HCT116 (cell line): ENCODE measurements around the gene HMGXB3. TPM values are rescaled to one million over a fixed set of nuclear protein-coding genes. Genes with fewer than 3 reads are reported as not detected.

ENCODE experiments used
- ATAC-seq: fragments of 200-7000 bp; cut with Tn5 transposase; 2 replicates; pipeline ENCODE4 v1.9.1; 2020; ENCODE audit warnings: mild to moderate bottlenecking, moderate library complexity
- BruUV-seq: library from RNA; stranded (reverse); fragments of 400-500 nt; replicated peaks from 2 replicates; lab custom pipeline; 2021; lab: Mats Ljungman, UMichigan
- CTCF ChIA-PET: fragments of 300-600 bp; sonication (Branson Sonifier 250); formaldehyde crosslinking; loops from one replicate; lab custom pipeline; 2021; ENCODE audit warnings: antibody characterized with exemption; lab: Charles Lee
- POLR2A ChIA-PET: fragments of 300-600, 350-600 bp; sonication (Branson Sonifier 250); formaldehyde crosslinking; loops from one replicate; lab custom pipeline; 2021; ENCODE audit warnings: antibody characterized with exemption; lab: Charles Lee
- RAD21 ChIA-PET, 2 experiments: fragments of 300-600 bp; sonication (Branson Sonifier 250); formaldehyde crosslinking; loops; one replicate each; lab custom pipeline; 2023; ENCODE audit warnings: low total read pairs in 2 of 2; ENCODE audit not compliant: uncharacterized antibody in 2 of 2, unreplicated experiment in 2 of 2, low non-redundant PET in 1 of 2; lab: Charles Lee
- DNase-seq: peaks from one replicate; pipeline ENCODE4 v3.0.0-alpha.2; 2010; ENCODE audit warnings: low read depth, low spot score
- H2AFZ ChIP-seq: fragments of 200-600 bp; shearing (Covaris generic), sonication (generic); 2 replicates; pipeline ENCODE4 v1.6.1; 2017; ENCODE audit warnings: low read depth, mixed run types, mixed read lengths, antibody characterized with exemption, low read length; ENCODE audit not compliant: poor library complexity, severe bottlenecking
- H3K27ac ChIP-seq: 2 replicates; pipeline ENCODE4 v1.5.1; 2012; ENCODE audit warnings: low read depth, low read length
- H3K27me3 ChIP-seq: fragments of 200-600 bp; sonication (generic); 2 replicates; pipeline ENCODE4 v1.6.1; 2016; ENCODE audit warnings: mixed run types, low read length, mixed read lengths; ENCODE audit not compliant: insufficient read depth
- H3K36me3 ChIP-seq, 2 experiments: fragments of 200-500 bp in 1 of 2; fragments of 200-600 bp in 1 of 2; sonication (Bioruptor generic) in 1 of 2; sonication (generic) in 1 of 2; 2 replicates each; pipeline versions ENCODE4 v1.5.1 to v1.6.1; 2014 to 2016; ENCODE audit warnings: low read length in 2 of 2, inconsistent platforms in 1 of 2, mixed read lengths in 1 of 2, mixed run types in 1 of 2; ENCODE audit not compliant: insufficient read depth in 2 of 2, control insufficient read depth in 1 of 2
- H3K4me1 ChIP-seq, 2 experiments: fragments of 200-600 bp in 1 of 2; sonication (generic) in 1 of 2; 2 replicates each; pipeline versions ENCODE4 v1.5.1 to v1.6.1; 2012 to 2017; ENCODE audit warnings: low read length in 2 of 2, inconsistent platforms in 1 of 2, mild to moderate bottlenecking in 1 of 2, mixed read lengths in 1 of 2, mixed run types in 1 of 2, moderate library complexity in 1 of 2; ENCODE audit not compliant: insufficient read depth in 2 of 2, control insufficient read depth in 1 of 2
- H3K4me2 ChIP-seq: fragments of 200-600 bp; sonication (generic); 2 replicates; pipeline ENCODE4 v1.6.1; 2017; ENCODE audit warnings: mixed run types, low read length, mixed read lengths
- H3K4me3 ChIP-seq, 2 experiments: fragments of 200-600 bp in 1 of 2; sonication (generic) in 1 of 2; replicated peaks in 1 of 2; 2 replicates each; pipeline ENCODE4 v1.5.1; 2011 to 2016; ENCODE audit warnings: low read length in 2 of 2, control low read depth in 1 of 2, low read depth in 1 of 2, mild to moderate bottlenecking in 1 of 2, mixed read lengths in 1 of 2, mixed run types in 1 of 2
- H3K79me2 ChIP-seq: fragments of 200-600 bp; sonication (generic); 2 replicates; pipeline ENCODE4 v1.6.1; 2017; ENCODE audit warnings: mild to moderate bottlenecking, mixed run types, low read length, moderate library complexity, mixed read lengths; ENCODE audit not compliant: insufficient read depth
- H3K9ac ChIP-seq: fragments of 200-600 bp; sonication (generic); 2 replicates; pipeline ENCODE4 v1.6.1; 2016; ENCODE audit warnings: low read length, mixed read lengths
- H3K9me2 ChIP-seq: fragments of 200-600 bp; sonication (generic), shearing (Covaris generic); 2 replicates; pipeline ENCODE4 v1.6.1; 2017; ENCODE audit warnings: mixed run types, mild to moderate bottlenecking, moderate library complexity; ENCODE audit not compliant: insufficient read depth
- H3K9me3 ChIP-seq, 2 experiments: fragments of 200-500 bp in 1 of 2; fragments of 200-600 bp in 1 of 2; sonication (Bioruptor generic) in 1 of 2; sonication (generic) in 1 of 2; 2 replicates each; pipeline ENCODE4 v1.6.1; 2014 to 2017; ENCODE audit warnings: low read length in 2 of 2, mixed read lengths in 2 of 2, inconsistent platforms in 1 of 2, low read depth in 1 of 2, mild to moderate bottlenecking in 1 of 2, mixed run types in 1 of 2, moderate library complexity in 1 of 2; ENCODE audit not compliant: control insufficient read depth in 1 of 2, insufficient read depth in 1 of 2
- H4K20me1 ChIP-seq: fragments of 200-600 bp; sonication (generic), shearing (Covaris generic); 2 replicates; pipeline ENCODE4 v1.6.1; 2017; ENCODE audit warnings: mixed run types, mild to moderate bottlenecking, moderate library complexity; ENCODE audit not compliant: insufficient read depth
- ATF3 ChIP-seq: IDR thresholded peaks from 2 replicates; pipeline ENCODE4 v1.6.1; 2012
- CBX3 ChIP-seq: IDR thresholded peaks from 2 replicates; pipeline ENCODE4 v1.6.1; 2012; ENCODE audit warnings: low read depth
- CEBPB ChIP-seq: IDR thresholded peaks from 2 replicates; pipeline ENCODE4 v1.6.1; 2012; ENCODE audit warnings: low read depth
- CTCF ChIP-seq, 3 experiments: fragments of 200-600 bp in 1 of 3; sonication (generic) in 1 of 3; IDR thresholded peaks in 2 of 3; conservative IDR thresholded peaks in 1 of 3; 2 replicates each; pipeline ENCODE4 v1.5.1; 2012 to 2017; ENCODE audit warnings: low read depth in 2 of 3, low read length in 2 of 3, antibody characterized with exemption in 1 of 3, borderline replicate concordance in 1 of 3, control low read depth in 1 of 3, mild to moderate bottlenecking in 1 of 3, mixed read lengths in 1 of 3, mixed run types in 1 of 3, moderate library complexity in 1 of 3; ENCODE audit not compliant: insufficient read depth in 1 of 3
- EGR1 ChIP-seq: IDR thresholded peaks from 2 replicates; pipeline ENCODE4 v1.6.1; 2012; ENCODE audit warnings: low read depth
- ELF1 ChIP-seq: IDR thresholded peaks from 2 replicates; pipeline ENCODE4 v1.6.1; 2012; ENCODE audit warnings: low read depth, borderline replicate concordance
- EZH2 ChIP-seq: fragments of 200-600 bp; sonication (generic); IDR thresholded peaks from 2 replicates; pipeline ENCODE4 v1.6.1; 2017; ENCODE audit warnings: antibody characterized with exemption, mixed run types
- EZH2phosphoT487 ChIP-seq: fragments of 200-600 bp; IDR thresholded peaks from 2 replicates; pipeline ENCODE4 v1.6.1; 2018; ENCODE audit warnings: antibody characterized with exemption, borderline replicate concordance
- FOSL1 ChIP-seq: IDR thresholded peaks from 2 replicates; pipeline ENCODE4 v1.6.1; 2012; ENCODE audit warnings: low read depth
- JUND ChIP-seq: IDR thresholded peaks from 2 replicates; pipeline ENCODE4 v1.6.1; 2012
- POLR2A ChIP-seq: IDR thresholded peaks from 2 replicates; pipeline ENCODE4 v1.7.0; 2011; ENCODE audit warnings: borderline replicate concordance; ENCODE audit not compliant: insufficient read depth, insufficient read length; ENCODE audit errors: extremely low read depth
- POLR2AphosphoS5 ChIP-seq: IDR thresholded peaks from 2 replicates; pipeline ENCODE4 v1.6.1; 2011; ENCODE audit warnings: mild to moderate bottlenecking, low read depth, low read length, moderate library complexity
- RAD21 ChIP-seq: IDR thresholded peaks from 2 replicates; pipeline ENCODE4 v1.6.1; 2012; ENCODE audit warnings: low read depth, mild to moderate bottlenecking
- REST ChIP-seq: IDR thresholded peaks from 2 replicates; pipeline ENCODE4 v1.6.1; 2012; ENCODE audit warnings: low read depth
- SP1 ChIP-seq: IDR thresholded peaks from 2 replicates; pipeline ENCODE4 v1.6.1; 2012; ENCODE audit warnings: low read depth
- SRF ChIP-seq: IDR thresholded peaks from 2 replicates; pipeline ENCODE4 v1.6.1; 2012; ENCODE audit warnings: low read depth
- TCF7L2 ChIP-seq: IDR thresholded peaks from 2 replicates; pipeline ENCODE4 v1.7.0; 2011; ENCODE audit warnings: borderline replicate concordance, inconsistent platforms; ENCODE audit not compliant: insufficient read depth, insufficient read length; ENCODE audit errors: extremely low read depth
- YY1 ChIP-seq: IDR thresholded peaks from 2 replicates; pipeline ENCODE4 v1.6.1; 2011; ENCODE audit warnings: low read length, low read depth, moderate library complexity, mild to moderate bottlenecking; ENCODE audit not compliant: insufficient replicate concordance; ENCODE audit errors: extremely low read depth
- ZFX ChIP-seq: fragments of 450-650 bp; IDR thresholded peaks from 2 replicates; pipeline ENCODE4 v1.6.1; 2017
- ZNF274 ChIP-seq: fragments of 200-500 bp; sonication (Bioruptor generic); IDR thresholded peaks from 2 replicates; pipeline ENCODE4 v1.6.1; 2014; ENCODE audit warnings: mild to moderate bottlenecking, low read depth, low read length, inconsistent platforms
- intact Hi-C: fragments of 100-400 bp; cut with micrococcal nuclease; formaldehyde crosslinking; loops from 2 replicates; pipeline ENCODE4 v1.10.0; 2022
- total RNA-seq: library from RNA; stranded (reverse); gene quantifications from one replicate; pipeline ENCODE4 v1.2.1, GENCODE V29; 2021; ENCODE audit not compliant: unreplicated experiment

The HMGXB3 gene
- total RNA-seq, 1 experiment from 2014 or later: 41.8 TPM

DNA sequence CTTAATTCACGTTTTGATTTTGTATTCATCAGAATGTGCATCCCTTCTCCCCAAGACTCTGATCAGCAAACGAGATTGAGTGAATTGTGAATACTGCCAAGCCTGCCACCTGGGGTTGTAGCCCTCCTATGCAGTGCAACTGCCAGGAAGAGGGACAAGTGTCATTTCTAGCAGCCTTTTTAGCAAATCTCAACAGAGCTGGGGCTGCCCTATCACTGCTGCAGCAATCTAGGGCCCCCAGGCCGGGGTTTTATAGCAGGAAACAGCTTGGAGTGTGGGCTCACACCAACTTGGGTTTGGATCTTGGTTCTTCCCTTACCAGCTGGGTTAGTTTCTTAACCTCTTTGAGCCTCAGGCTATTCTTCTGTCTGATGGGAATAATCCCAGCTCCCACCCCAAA lies 81.8 kb downstream of the HMGXB3 start:
- no peak for TF ChIP-seq JUND
- TF ChIP-seq SRF: no peak
- TF ChIP-seq CBX3: no peak
- TF ChIP-seq EGR1: no peak
- TF ChIP-seq REST: no peak
- no peak for TF ChIP-seq SP1
- TF ChIP-seq EZH2: no peak
- no peak for TF ChIP-seq CEBPB
- TF ChIP-seq ZNF274: no peak
- TF ChIP-seq RAD21: no peak
- no peak for TF ChIP-seq CTCF (IDR thresholded peaks at IDR 0.05 in 2 of 3, conservative IDR thresholded peaks at IDR 0.05 in 1 of 3; ENCODE audit: borderline replicate concordance in 1 of 3, insufficient read depth in 1 of 3, low read depth in 2 of 3, low read length in 2 of 3)
- TF ChIP-seq POLR2A: no peak
- no peak for TF ChIP-seq YY1
- no peak for TF ChIP-seq ELF1
- no peak for TF ChIP-seq TCF7L2
- no peak for TF ChIP-seq ATF3
- TF ChIP-seq EZH2phosphoT487: no peak
- TF ChIP-seq FOSL1: no peak
- TF ChIP-seq ZFX: no peak
- TF ChIP-seq POLR2AphosphoS5: no peak
- Histone ChIP-seq H3K9me2 (no peaks in the 10 kb centered on the region), H3K4me3 (no peak overlapping the region), H3K9me3 (no peaks in the 10 kb centered on the region), H3K4me2 (no peak overlapping the region), H4K20me1 (no peaks in the 10 kb centered on the region), H3K9ac (no peak overlapping the region), H3K27me3 (peaks cover 16% of the 10 kb centered on the region), H3K79me2 (no peaks in the 10 kb centered on the region), H3K27ac (no peak overlapping the region), H2AFZ (no peak overlapping the region), H3K4me1 (no peaks in the 10 kb centered on the region), H3K36me3 (no peaks in the 10 kb centered on the region)
- DNase-seq (no peak), ATAC-seq (no peak)
- RAD21 ChIA-PET: no interaction called here
- intact Hi-C loops: no loop called here
- CTCF ChIA-PET: no interaction called here
- BruUV-seq: no TSS peak
- POLR2A ChIA-PET: no interaction called here
